GM18507 (cell line): ENCODE data around the gene SMAP2.

Source experiments
- DNase-seq: peaks from one replicate; pipeline ENCODE4 v3.0.0; 2011; ENCODE audit warnings: low read depth; ENCODE audit not compliant: insufficient read length; ENCODE audit errors: extremely low spot score
- FAIRE-seq: peaks from 2 replicates; lab custom pipeline; 2011; peaks lifted over from hg19 to GRCh38; lab: Jason Lieb, UNC

Gene SMAP2

DNA sequence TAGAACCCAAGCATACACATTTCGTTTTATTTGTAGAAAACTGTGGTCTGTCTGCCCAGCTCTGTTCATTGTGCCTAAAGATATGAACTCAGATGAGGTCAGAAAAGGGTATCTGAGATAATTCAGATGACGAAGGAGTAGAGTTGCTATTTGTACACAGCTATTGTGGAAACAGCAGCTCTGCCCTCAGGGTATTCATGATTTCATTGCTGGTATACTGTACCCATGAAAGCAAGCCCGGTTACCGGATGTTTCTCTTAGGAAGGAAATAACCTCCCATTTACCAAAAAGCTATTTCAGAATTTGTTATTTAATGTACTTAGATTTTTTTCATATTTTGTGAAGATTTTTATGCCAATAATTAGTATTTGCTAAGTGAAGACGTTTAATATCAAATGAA is 37.8 kb downstream of the SMAP2 start:
- no peak for DNase-seq
- no peak for FAIRE-seq

- no peak for DNase-seq
- no peak for FAIRE-seq
These were observed 38.3 kb downstream of the SMAP2 start for GRCh38 chr1:40411843-40412242.

DNA sequence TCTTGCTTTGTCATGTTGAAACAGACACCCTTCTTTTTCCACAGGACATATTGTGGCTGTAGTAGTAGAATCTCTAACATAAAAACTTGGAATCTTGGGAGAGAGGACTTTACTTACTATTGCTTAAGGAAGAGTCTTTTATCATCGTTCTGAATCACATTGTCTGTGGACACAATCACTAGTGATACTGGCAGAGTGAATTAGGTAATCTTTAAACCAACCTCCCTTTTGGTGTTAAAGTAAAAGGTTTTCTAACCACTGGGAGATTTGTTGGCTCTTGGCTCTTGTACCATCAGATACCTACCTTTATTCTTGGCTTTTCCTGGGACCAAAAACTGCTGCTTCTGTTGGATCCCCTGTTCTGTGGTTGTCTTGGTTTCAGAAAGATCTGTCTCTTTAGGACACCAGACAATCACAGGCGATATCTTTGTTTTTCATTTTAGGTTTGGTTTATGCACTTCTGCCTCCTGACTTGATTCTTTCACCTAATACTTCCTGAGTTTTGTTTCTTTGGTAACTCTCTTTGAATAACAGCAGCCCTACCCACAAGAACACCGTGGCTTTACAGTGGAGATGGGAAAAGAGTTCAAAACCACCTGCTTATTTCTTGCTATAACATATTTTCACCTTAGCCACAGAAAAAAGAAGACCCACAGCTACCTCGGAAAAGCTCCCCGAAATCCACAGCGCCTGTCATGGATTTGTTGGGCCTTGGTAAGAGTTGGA is 40.2 kb downstream of the SMAP2 start:
- FAIRE-seq (no peak), DNase-seq (no peak)

DNA sequence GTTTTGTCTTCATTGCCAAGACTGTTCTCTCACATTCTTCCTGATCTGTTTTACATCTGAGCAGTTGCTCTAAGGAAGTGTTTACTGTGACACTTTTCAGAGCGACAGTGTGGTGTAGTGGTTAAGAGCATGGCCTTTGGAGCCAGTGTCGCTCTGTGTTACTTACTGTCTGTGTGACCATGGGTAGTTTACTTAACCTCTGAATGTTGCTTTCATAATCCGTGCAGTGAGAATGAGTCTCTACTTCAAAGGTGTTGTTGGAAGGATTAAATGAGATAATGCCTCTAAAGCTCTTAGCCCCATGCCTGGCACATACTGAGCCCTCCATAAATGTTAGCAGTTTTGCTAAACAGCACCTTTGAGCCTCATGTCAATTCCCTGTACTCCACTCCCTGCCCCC is 40.8 kb downstream of the SMAP2 start:
- FAIRE-seq: no peak
- DNase-seq: no peak

- no peak for DNase-seq
- no peak for FAIRE-seq
These were observed 43.2 kb downstream of the SMAP2 start for GRCh38 chr1:40416709-40417108.

GRCh38 chr1:40421431-40422384 is 48.2 kb downstream of the SMAP2 start:
- FAIRE-seq (no peak), DNase-seq (no peak)

GRCh38 chr1:40422630-40423263 is 49.2 kb downstream of the SMAP2 start:
- FAIRE-seq (no peak), DNase-seq (no peak)

GRCh38 chr1:40423264-40423642 is 49.7 kb downstream of the SMAP2 start:
- FAIRE-seq (no peak), DNase-seq (no peak)

- no peak for FAIRE-seq
- DNase-seq: no peak
These were observed 50.6 kb downstream of the SMAP2 start for GRCh38 chr1:40423951-40424618.

DNA sequence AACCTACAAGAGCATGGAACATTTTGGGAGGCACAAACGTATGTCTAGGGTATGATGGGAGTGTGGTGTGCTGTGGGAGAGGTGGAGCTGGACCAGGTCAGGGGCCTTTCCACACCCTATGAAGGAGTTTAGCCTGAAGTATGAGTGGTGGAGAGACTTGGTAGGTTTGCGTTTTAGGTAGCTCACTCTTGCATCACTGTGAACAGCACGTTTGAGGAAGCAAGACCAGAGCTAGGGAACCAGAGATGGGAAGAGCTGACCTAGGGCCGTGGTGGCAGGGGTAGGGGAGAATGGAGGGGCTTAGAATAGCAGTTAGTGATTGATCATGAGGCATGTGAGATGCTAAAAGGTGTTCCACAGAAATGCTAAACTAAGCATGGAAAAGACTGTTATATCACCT is 51.7 kb downstream of the SMAP2 start:
- DNase-seq: no peak
- FAIRE-seq: no peak

DNA sequence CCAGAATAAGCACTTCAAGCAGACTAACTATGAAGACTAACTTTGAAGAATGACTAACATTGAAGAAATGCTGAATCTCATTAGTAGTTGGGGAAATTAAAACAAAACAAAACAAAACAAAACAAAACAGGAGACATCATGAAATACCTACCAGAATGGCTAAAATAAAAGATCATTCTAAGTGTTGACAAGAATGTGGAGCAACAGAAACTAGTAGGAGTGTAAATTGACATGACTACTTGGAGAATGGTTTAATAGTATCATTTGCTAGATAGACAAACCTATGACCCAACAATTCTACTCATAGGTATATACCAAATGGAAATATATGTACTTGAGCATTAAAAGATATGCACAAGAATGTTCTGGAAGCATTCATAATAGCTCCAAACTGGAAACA is 57.9 kb downstream of the SMAP2 start:
- no peak for DNase-seq
- no peak for FAIRE-seq

DNA sequence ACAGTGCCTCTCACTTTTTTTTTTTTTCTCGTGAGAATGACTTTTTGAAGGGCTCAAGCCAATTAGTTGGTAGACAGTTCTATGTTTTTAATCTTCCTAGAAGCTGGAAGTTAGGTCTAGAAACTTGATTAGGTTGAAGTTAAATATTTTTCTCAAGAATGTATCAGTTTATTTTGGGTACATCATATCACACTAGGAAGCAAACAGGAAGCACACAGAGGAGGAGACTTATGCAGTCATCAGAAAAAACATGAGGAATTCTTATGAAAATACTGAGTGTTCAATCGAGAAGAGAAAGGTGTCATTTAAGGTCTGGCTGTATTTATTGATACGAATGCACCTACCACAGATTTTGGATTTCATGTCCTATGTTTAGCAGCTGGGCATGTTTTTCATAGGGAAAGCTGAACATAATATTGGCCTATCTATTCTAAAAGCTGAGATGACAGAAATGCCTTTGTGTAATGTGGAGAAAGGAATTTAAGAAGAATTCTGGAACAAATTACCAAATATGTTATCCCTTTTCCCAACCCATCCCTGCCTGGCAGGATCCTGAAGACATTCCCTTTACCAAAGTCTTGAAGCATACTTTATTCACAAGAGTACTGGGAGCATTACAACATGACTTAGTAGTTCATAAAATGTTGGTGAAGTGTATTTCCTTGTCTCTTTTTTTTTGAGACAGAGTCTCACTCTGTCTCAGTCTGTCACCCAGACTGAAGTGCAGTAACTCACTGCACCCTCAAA is 59.3 kb downstream of the SMAP2 start:
- no peak for FAIRE-seq

DNA sequence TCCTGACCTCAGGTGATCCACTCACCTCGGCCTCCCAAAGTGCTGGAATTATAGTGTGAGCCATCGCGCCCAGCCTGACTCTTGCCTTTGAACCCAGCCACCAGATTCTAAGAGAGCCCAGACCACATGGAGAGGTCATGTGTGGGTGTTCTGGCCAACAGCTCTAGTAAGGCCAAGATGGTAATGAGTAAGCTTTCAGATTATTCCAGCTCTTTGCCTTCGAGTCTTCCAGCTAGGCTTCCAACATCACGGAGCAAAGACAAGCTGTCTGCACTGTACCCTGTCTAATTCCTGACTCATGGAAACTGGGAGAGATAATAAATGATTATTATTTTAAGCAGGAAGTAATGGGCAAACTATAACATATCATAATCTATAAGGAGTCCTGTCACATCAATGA is 61.9 kb downstream of the SMAP2 start:
- DNase-seq (no peak), FAIRE-seq (no peak)

More for the DNA sequence above, 59.3 kb downstream of the SMAP2 start:
- DNase-seq: no peak

DNA sequence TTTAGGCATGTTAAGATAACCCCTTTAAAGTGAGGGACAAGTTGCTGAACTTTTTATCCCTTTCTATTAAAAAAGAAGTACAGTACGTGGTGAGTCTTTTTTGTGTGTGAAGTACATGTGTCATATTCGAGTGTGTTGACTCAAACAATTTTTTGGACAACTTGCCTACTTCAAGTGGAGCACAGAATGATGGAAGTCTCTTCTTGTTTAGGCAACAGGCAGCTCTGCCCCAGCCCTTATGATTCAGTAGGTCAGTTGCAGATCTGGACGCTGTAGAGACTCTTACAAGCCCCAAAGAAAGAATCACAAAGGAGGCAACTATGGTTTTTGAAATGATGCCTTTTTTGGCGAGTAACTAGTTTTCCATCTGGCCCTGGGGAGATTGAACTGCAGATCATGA is 62.3 kb downstream of the SMAP2 start:
- FAIRE-seq (no peak), DNase-seq (no peak)

DNA sequence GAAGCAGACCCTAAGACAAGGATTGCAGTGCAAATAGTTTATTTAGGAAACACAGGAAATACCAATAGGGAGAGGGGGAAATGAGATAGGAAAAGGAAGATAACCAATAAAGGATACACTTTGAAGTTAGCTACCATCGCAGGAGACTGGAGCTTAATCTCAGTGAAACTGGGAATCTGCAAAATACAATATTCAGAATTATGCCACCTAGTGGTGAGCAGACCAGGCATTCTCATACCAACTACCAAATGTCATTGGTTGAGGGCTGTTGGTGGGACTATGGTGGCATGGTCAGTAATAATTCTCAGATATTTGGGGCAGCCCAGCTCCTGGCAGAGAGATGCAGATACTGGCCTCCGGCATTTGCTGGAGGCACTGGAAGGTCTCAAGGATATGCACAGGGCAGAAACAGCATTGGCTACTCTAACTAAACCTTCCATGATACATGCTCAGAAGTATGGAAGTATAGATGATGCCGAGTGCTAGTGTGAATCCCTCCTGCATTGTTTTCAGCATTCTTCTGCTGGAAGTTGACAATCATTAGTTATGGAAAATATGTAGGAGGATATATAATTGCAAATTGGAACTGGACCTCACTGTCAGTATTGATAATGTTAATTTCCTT is 65.0 kb downstream of the SMAP2 start:
- FAIRE-seq (peak; percentile 64), DNase-seq (no peak)

DNA sequence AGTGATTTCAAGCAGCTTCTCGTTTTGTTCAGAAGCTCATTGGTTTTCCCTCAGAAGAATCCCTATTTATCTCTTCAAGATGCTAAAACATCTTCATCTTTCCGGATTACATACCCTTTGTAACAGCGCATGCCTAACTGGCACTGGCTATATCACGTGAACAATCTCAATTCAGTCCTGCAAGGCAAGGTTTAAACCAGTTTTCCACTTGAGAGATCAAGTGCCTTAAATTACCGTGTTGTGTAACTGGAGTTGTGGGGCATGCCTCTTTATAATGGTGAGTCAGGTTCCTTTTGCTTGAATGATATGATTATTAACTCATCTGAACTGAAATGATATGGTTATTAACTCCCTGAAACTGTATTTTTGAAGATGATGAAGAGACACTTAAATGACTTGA is 65.7 kb downstream of the SMAP2 start:
- FAIRE-seq (no peak), DNase-seq (no peak)

DNA sequence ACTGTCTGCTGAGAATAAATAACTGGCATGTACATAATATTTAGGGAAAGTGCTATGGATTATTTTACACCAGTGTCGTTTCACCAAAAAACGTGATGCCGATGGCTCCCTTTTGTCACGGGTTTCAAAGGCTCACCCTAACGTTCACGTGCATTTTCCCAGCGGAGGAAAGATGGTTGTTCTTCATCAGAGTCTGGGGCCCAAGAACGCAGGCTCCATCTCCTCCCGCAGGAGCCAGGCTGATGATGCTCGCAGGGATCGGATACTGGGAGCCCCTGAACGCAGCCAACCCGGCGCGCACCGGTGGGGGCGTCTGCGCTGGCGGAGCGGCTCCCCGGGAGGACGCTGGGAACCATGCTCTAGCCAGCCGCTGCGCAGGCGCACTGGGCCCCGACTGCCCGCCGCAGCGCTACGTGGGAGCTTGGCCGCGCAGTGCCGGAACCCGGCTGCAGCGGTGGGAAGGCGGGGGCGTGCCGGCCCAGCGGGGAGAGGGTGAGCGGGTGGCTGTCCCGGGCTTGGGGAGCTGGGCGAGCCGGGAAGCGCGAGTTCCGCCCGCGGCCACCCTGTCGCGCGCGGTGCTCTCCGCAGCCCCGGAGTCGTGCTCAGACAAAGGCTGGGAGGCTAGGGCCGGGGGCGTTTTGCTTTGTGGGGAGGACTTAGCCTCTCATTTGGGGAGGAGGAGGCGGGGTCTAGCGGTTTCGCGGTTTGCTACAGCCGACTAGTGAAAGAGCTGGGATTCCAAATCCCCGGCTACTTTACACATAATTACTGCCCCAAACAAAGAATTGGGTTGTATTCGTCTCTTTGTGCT is 76.4 kb downstream of the SMAP2 start, which contains the start of gene ZFP69B:
Gene ZFP69B (plus strand): TSS at position 793 of the 811 bp plus-strand sequence. CDS start 486 bp downstream, outside the sequence.
- FAIRE-seq (peak; percentile 91), DNase-seq (peak; percentile 97)
